AML-193 (cell line): ENCODE data around the gene PLXNC1.

ENCODE experiments used
- DNase-seq, 2 experiments: peaks; one replicate each; lab custom pipeline; 2025; lab: John Stamatoyannopoulos, UW

PLXNC1 gene

GRCh38 chr12:94180558-94181296 lies 32.4 kb downstream of the PLXNC1 start:
- peak; percentile 82 to 87 for DNase-seq

GRCh38 chr12:94182986-94183707 lies 34.8 kb downstream of the PLXNC1 start:
- no peak for DNase-seq

GRCh38 chr12:94183708-94184379 lies 35.5 kb downstream of the PLXNC1 start:
- no peak for DNase-seq

- no peak for DNase-seq
Measured at GRCh38 chr12:94184995-94185719, 36.8 kb downstream of the PLXNC1 start.

GRCh38 chr12:94185801-94186200 lies 37.4 kb downstream of the PLXNC1 start:
- DNase-seq = no peak

- no peak for DNase-seq
Measured at GRCh38 chr12:94186278-94187241, 38.2 kb downstream of the PLXNC1 start.

- DNase-seq = no peak
Measured at GRCh38 chr12:94187361-94187760, 39.0 kb downstream of the PLXNC1 start.

GRCh38 chr12:94190623-94191022 lies 42.2 kb downstream of the PLXNC1 start:
- DNase-seq = no peak

GRCh38 chr12:94191023-94191422 lies 42.6 kb downstream of the PLXNC1 start:
- no peak for DNase-seq

GRCh38 chr12:94191811-94192210 lies 43.4 kb downstream of the PLXNC1 start:
- no peak for DNase-seq

GRCh38 chr12:94192506-94192905 lies 44.1 kb downstream of the PLXNC1 start:
- DNase-seq = no peak

GRCh38 chr12:94193168-94193567 lies 44.8 kb downstream of the PLXNC1 start:
- DNase-seq = no peak

GRCh38 chr12:94195483-94195882 lies 47.1 kb downstream of the PLXNC1 start:
- DNase-seq = no peak

GRCh38 chr12:94198469-94198868 lies 50.1 kb downstream of the PLXNC1 start:
- no peak for DNase-seq

GRCh38 chr12:94198872-94199271 lies 50.5 kb downstream of the PLXNC1 start:
- DNase-seq = no peak

GRCh38 chr12:94200069-94200468 lies 51.7 kb downstream of the PLXNC1 start:
- no peak for DNase-seq

- no peak for DNase-seq
Measured at GRCh38 chr12:94200695-94201094, 52.3 kb downstream of the PLXNC1 start.

GRCh38 chr12:94202245-94203180 lies 54.1 kb downstream of the PLXNC1 start:
- no peak for DNase-seq

- no peak for DNase-seq
Measured at GRCh38 chr12:94203181-94203546, 54.8 kb downstream of the PLXNC1 start.

GRCh38 chr12:94203796-94204195 lies 55.4 kb downstream of the PLXNC1 start:
- no peak for DNase-seq
